Right kidney (tissue), 1 donor: ENCODE measurements around the gene EVI5L.
A peak's percentile ranks its signal among the peaks of the same experiment; 100 is the strongest.
"Not testable (repeated sequence)": the region's sequence is repeated elsewhere in the genome, so short reads cannot be mapped to it uniquely, and the experiment has no call there.

Experiments used
- DNase-seq: peaks from one replicate; pipeline ENCODE4 v3.0.0-alpha.2; 2016

The EVI5L gene

GRCh38 chr19:7816040-7816439 is 14.0 kb upstream of the EVI5L start:
- DNase-seq = not testable (repeated sequence)

GRCh38 chr19:7817801-7818200 is 12.2 kb upstream of the EVI5L start:
- DNase-seq = no peak

- DNase-seq = no peak
Observed at GRCh38 chr19:7818806-7819205, 11.2 kb upstream of the EVI5L start.

GRCh38 chr19:7819337-7819736 is 10.7 kb upstream of the EVI5L start:
- DNase-seq = no peak

GRCh38 chr19:7820588-7820987 is 9.4 kb upstream of the EVI5L start:
- no peak for DNase-seq

GRCh38 chr19:7822910-7823515 is 7.0 kb upstream of the EVI5L start:
- DNase-seq = no peak

- DNase-seq = no peak
Observed at GRCh38 chr19:7823686-7824301, 6.2 kb upstream of the EVI5L start.

- peak; percentile 46 for DNase-seq
Observed at GRCh38 chr19:7829166-7829520, 875 bp upstream of the EVI5L start.

GRCh38 chr19:7830272-7830771 is 304 bp downstream of the EVI5L start:
- no peak for DNase-seq

GRCh38 chr19:7830823-7831222 is 805 bp downstream of the EVI5L start:
- DNase-seq = no peak

- DNase-seq = no peak
Observed at GRCh38 chr19:7831452-7831851, 1.4 kb downstream of the EVI5L start.

GRCh38 chr19:7832009-7832408 is 2.0 kb downstream of the EVI5L start:
- DNase-seq = no peak

- no peak for DNase-seq
Observed at GRCh38 chr19:7832781-7833180, 2.8 kb downstream of the EVI5L start.

GRCh38 chr19:7833225-7834099 is 3.4 kb downstream of the EVI5L start:
- no peak for DNase-seq

- no peak for DNase-seq
Observed at GRCh38 chr19:7839476-7839875, 9.5 kb downstream of the EVI5L start.

- no peak for DNase-seq
Observed at GRCh38 chr19:7840629-7841028, 10.6 kb downstream of the EVI5L start.

- DNase-seq = no peak
Observed at GRCh38 chr19:7841751-7842660, 12.0 kb downstream of the EVI5L start.

- no peak for DNase-seq
Observed at GRCh38 chr19:7842661-7843294, 12.8 kb downstream of the EVI5L start.

GRCh38 chr19:7843521-7843920 is 13.5 kb downstream of the EVI5L start:
- DNase-seq = no peak

- no peak for DNase-seq
Observed at GRCh38 chr19:7844405-7844804, 14.4 kb downstream of the EVI5L start.

GRCh38 chr19:7844951-7845350 is 14.9 kb downstream of the EVI5L start:
- no peak for DNase-seq
